ENCODE data around the gene HMG20A.

- no peak for TF ChIP-seq POLR2A (IDR thresholded peaks at IDR 0.05)
- TF ChIP-seq, protein P1, sequence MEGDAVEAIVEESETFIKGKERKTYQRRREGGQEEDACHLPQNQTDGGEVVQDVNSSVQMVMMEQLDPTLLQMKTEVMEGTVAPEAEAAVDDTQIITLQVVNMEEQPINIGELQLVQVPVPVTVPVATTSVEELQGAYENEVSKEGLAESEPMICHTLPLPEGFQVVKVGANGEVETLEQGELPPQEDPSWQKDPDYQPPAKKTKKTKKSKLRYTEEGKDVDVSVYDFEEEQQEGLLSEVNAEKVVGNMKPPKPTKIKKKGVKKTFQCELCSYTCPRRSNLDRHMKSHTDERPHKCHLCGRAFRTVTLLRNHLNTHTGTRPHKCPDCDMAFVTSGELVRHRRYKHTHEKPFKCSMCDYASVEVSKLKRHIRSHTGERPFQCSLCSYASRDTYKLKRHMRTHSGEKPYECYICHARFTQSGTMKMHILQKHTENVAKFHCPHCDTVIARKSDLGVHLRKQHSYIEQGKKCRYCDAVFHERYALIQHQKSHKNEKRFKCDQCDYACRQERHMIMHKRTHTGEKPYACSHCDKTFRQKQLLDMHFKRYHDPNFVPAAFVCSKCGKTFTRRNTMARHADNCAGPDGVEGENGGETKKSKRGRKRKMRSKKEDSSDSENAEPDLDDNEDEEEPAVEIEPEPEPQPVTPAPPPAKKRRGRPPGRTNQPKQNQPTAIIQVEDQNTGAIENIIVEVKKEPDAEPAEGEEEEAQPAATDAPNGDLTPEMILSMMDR (IDR thresholded peaks at IDR 0.05) = no peak
Observed at GRCh38 chr15:77476995-77477394, 56.3 kb downstream of the HMG20A start.

Data from Peyer's patch (tissue), 4 donors.